Suprapubic skin (tissue), 4 donors: ENCODE results near the gene TTLL6.

ENCODE experiments used
- EP300 ChIP-seq: sonication (generic); formaldehyde crosslinking; IDR thresholded peaks from one replicate; pipeline ENCODE4 v1.6.1; 2017; ENCODE audit warnings: antibody characterized with exemption
- POLR2A ChIP-seq, 2 donors: fragments of 450-650 bp; IDR thresholded peaks; one replicate each; pipeline ENCODE4 v1.6.1; 2017; ENCODE audit warnings: antibody characterized with exemption in 2 of 2, mild to moderate bottlenecking in 2 of 2, moderate library complexity in 2 of 2
- POLR2AphosphoS5 ChIP-seq, 3 donors: sonication (generic); formaldehyde crosslinking; IDR thresholded peaks; one replicate each; pipeline ENCODE4 v1.6.1; 2017; ENCODE audit warnings: antibody characterized with exemption in 3 of 3

- no peak for TF ChIP-seq POLR2A (IDR thresholded peaks at IDR 0.05)
- no peak for TF ChIP-seq EP300
- TF ChIP-seq POLR2AphosphoS5 (IDR thresholded peaks at IDR 0.05): no peak
Measured at GRCh38 chr17:48760411-48760810, 56.6 kb downstream of the TTLL6 start.
